Stimulated activated CD4-positive, alpha-beta T cell treated with anti-CD3 and anti-CD28 coated beads, Interleukin-4, amount 100 ng/mL, for 24 hours (primary cell): ENCODE data around the gene HIVEP3.

ENCODE experiments used
- DNase-seq: peaks from one replicate; pipeline ENCODE4 v3.0.0-alpha.2; 2020

HIVEP3 gene

GRCh38 chr1:41641941-41642527, 276.7 kb downstream of the HIVEP3 start:
- DNase-seq: no peak

GRCh38 chr1:41641475-41641814, 277.3 kb downstream of the HIVEP3 start:
- DNase-seq: peak; percentile 45

DNA sequence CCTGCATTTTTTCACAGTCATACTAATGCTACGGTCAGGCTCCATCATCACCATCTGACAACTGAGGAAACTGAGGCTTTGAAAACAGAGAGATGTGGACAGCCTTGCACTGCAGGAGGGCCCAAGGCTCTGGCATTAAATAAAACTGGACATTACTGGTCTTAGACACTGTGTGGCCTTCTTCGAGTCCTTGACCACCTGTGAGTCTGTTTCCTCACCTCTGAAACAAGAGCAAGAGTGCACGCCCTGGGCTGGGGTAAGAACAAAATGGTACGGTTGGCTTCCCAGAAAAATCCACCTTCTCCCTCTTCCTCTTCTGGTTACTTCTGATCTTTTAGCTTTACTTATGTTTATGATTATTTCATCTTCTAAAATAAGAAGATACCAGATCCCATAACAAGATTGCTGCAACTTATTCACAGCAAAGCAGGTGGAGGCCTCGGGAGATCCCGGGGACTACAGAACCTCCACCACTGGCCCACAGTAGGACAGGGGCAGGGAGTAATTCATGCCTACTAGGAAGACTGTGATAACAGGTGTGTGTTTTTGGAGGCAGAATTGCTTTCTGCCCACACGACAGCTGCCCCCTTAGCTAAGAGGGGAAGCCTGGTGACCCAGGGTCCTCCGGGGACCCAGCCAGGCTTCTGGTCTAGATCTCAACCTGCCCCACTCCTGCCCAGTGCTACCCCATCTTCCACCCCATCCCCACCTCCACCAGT, 277.8 kb downstream of the HIVEP3 start:
- no peak for DNase-seq

DNA sequence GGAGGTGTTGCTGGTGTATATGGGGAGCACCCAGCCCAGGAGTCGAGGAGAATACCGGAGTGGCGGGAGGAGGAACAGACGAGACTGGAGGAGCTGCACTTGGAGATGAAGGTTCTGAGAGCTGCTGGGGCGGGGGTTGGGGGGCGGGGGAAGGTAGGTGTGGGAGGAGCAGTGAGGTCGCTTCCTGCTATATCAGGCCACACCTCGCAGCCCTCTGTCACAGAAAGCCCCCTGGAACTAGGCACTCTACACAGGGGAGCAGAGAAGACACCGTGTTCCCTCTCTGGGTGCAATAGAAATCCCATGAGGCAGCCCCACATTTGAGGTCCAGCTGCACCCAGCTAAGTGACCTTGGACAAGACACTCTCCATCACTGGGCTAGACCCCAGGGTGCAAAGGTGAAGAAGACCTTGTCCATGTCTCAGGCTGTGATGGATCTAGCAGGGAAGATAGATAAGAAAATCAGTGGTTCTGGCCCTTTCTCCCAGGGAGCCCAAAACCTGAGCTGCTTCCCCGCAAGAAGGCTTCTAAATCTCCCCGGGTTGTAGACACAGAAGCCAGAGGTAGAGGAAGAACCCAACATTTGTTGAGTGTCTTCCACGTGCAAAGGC, 278.5 kb downstream of the HIVEP3 start:
- no peak for DNase-seq

DNA sequence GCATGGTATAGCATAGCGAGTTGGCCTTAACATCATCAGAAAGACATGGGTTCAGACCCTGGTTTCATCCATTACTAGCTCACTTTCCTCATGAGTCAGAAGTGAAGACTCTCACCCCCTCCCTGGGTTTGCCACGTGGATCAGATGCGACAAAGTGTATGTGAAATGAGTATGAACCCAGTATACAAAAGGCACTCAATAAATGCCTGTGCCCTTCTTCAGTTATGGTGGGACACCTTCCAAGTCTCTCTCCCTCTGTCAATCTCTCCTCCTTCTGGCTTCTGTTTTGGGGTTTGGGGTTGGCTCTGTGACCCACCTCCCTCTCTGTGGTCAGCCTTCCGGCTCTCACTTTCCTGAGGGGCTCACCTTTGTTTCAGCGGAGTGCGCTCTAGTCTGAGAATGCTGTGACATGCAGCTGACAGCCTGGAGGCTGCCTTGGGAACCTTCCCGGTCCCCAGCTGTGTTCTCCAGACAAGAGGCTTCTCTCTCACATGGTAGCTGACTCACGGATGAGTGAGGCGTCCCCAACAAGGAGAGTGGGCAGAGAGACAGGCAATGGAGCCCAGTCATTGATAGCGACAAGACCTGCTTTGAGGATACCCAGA, 279.3 kb downstream of the HIVEP3 start:
- DNase-seq: peak; percentile 69

DNA sequence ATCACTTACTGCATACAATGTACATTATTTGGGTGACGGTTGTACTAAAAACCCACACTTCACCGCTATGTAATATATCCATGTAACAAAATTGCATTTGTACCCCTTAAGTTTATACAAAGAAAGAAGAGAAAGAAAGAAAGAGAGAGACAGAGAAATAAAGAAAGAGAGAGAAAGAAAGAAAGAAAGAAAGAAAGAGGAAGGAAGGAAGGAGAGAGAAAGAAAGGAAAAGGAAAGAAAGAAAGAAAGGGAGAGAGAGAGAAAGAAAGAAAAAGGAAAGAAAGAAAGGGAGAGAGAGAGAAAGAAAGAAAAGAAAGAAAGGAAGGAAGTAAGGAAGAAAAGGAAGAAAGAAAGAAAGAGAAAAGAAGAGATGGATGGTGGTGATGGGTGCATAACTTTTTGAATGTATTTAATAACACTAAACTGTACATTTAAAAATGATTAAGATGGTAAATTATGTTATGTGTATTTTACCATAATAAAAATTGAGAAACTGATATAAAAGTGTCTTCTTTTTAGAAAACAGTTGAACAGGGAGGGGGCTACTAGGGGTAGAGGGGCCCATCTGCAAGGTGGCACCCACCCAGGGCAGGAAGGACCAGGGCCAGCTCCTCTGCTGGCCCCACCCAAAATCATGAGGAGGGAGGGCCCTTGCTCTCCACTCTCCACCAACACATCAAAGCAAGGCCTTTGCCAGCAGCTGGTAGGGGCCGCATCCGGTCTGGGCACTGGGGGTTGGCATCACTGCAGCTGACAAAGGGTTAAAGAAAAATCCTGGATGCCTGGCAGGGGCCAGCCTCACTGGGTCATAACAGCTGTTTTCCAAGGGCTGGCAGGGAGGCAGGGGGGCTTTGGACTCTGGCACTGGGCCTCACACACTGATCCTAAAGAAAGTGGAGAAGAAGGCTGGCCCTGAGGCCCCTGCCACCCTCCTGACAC, 280.4 kb downstream of the HIVEP3 start:
- DNase-seq: no peak

GRCh38 chr1:41637367-41637766, 281.4 kb downstream of the HIVEP3 start:
- no peak for DNase-seq

DNA sequence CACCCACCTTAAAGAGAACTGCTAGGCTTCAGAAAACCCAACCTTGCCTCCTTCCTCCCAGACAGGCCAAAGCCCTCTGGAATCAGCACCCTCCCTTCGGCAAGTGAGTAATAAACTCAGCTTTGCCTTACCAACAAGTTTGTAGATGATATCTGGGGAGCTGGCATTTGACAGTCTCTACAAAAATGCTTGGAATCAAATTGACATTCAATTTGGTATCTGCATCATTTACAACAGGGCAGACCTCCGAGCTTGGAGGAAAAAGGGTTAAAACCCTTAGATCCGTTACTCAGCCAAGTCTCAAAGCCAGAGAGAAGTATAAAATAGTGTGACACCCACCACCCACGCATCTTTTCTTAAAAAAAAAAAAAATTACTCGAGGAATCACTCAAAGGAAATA, 285.0 kb downstream of the HIVEP3 start:
- DNase-seq: no peak

DNA sequence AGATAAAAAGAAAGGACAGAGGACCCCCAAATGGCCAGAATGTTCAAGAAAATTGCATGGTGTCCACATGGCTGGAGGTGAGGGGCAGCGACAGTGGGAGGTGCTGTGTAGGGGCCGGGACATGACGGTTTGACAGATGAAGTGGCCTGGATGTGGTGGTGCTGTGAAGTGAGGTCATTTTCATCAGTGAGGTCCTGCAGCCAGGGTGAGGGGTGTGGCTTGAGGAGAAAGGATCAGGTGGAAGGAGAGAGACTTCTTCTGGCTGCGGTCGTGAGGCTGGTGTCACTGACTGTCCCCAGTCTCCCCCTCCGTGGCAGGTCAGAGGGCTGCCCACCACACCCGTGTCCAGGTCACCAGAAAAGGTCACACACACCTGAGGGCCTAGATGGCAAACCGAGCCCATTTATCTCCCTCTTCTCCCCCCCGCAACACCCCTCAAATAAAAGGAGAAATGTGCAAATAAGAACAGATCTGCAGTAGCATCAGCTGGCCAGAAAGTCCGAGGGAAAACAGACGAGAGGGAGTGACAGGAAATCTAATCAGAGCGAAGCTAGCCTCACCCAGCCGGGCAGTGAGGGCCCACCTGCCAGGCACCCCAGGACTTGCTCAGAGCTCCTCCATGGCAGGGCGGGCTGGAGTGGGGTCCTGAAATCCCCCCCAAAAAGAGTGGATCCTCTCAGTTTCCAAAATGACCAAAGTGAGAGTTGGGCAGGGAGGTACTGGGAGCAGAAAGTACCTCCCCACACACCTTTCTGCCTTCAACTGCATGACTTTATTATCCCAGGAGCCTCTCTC, 285.7 kb downstream of the HIVEP3 start:
- DNase-seq: no peak

DNA sequence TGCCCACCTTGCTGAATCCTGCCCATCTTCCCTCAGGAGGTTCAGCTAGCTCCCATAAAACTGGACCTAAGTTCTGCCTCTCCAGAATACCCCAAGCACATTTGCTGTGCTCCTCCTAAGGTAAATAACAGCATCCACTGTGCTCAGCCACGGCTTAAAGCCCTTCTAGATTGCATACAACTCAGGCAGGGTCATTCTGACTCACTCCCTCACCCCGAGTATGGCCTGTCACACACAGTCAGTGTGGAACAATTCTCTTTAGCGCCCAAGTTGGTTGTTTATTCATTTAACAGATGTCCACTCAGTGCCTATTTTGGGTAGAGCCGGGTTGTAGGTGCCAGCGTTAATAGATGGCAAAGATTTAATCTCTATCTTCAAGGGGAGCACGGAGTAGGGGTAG, 286.8 kb downstream of the HIVEP3 start:
- no peak for DNase-seq

GRCh38 chr1:41631154-41631553, 287.6 kb downstream of the HIVEP3 start:
- no peak for DNase-seq

- no peak for DNase-seq
Observed at GRCh38 chr1:41629571-41629970, 289.2 kb downstream of the HIVEP3 start.

GRCh38 chr1:41629141-41629540, 289.6 kb downstream of the HIVEP3 start:
- no peak for DNase-seq

- no peak for DNase-seq
Observed at GRCh38 chr1:41627491-41628280, 291.0 kb downstream of the HIVEP3 start.

GRCh38 chr1:41626616-41627375, 291.9 kb downstream of the HIVEP3 start:
- peak; percentile 73 for DNase-seq

DNA sequence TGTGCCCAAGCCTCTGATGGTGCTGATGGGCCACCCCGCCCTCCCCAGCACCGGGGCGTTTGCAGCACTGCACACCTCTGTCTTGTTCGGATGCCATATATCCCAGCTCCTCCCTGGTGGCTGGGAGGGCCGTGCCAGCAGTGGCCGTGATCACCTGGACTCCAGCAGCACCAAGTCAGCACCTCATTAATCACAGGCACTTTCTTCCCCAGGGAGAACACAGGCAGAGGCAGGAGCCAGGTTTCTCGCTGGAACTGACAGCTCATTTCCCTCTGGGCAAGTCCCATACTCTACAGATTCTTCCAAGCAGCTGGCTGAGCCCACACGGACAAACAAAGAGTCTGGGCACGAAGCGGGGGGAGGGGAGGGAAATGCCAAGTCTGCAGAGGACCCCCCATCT, 292.6 kb downstream of the HIVEP3 start:
- no peak for DNase-seq

GRCh38 chr1:41623736-41624135, 295.0 kb downstream of the HIVEP3 start:
- no peak for DNase-seq

DNA sequence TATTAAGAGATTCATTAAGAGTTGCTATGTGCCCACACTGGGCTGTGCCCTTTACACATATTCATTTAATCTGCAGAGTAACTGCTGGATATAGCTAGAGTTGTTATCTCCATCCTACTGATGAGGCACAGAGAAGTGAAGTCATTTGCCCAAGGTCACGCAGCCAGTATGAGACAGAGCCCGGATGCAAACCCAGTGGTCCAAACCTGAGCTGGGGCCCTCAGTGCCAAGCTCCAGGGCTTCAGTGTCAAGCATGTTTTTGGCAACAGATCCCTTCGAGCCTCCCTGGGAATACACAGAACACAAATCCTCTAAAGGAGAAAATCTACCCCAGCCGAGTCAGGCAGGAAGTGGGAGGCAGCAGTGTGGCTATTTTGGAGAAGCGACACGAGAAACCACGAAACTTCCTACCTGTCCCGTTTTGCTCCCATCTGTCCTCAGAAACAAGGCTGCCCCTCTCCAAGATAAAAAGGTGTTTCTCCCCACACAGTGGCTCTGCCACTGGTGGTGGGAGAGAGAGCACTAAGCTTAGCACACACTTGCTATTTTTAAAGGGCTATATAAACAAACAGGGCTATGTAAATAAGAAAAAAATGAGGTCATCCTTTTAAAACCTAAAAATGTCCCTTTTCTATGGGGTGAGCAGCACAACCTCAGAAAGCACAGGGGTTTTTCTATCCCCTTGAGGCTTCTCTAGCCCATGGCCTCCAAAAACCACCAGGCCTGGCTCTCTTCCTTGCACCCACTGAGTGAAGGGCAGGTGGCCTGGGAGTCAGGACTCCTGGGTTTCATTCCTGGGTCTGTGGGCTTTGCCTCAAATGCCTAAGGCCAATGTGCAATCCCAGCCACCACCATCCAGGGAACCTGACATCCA, 295.6 kb downstream of the HIVEP3 start:
- no peak for DNase-seq

DNA sequence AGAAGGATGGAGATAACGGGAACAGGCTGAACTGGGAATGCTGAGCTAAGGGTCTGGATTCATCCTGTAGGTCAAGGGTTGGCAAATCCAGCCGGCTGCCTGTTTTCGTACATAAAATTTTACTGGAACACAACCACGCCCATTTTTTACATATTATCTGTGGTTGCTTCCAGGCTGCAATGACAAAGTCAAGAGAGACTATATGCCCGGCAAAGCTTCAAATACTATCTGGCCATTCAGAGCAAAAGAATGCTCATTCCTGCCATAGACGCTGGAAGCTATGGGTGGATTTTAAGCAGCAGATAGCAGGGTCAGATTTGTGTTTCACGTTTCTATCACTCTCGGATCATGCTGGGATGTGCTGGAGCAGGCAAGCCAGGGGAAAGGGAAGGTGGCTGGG, 296.3 kb downstream of the HIVEP3 start:
- DNase-seq: no peak

DNA sequence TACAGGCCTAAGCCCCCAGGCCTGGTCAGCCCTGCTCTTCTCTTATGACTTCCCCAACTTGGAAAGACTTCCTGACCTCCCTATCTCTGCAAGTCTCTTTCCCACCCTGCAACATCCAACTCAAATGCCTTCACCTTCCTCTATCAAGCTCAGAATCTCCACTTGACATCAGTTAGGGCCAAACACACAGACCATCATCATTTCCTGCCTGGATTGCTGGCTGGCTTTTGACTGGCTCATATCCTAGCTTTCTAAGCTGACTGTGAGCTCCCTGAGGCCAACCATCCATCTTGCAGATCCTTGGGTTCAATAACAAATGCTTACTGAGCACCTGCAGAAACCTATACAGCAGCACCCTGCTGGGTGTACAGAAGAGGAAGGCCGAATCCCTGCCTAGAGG, 296.9 kb downstream of the HIVEP3 start:
- no peak for DNase-seq
